ENCODE data around the gene LRRC57. TPM values are rescaled to one million over a fixed set of nuclear protein-coding genes. Genes with fewer than 3 reads are reported as not detected.

The LRRC57 gene
- 10 to 100 TPM in 2 of 4 donors, 1 to 10 TPM in 2; 7.6 to 22.6 (median 13.3) TPM for polyA plus RNA-seq
- long read RNA-seq, donor 1 = 0 reads
- long read RNA-seq, donor 2, partial matches to known transcripts = 0 of 2 reads
- long read RNA-seq, donor 2, other reads (novel, unspliced or antisense) = 0 of 2 reads
- long read RNA-seq, donor 3, partial matches to known transcripts = 0 of 2 reads
- long read RNA-seq, donor 3, other reads (novel, unspliced or antisense) = 0 of 2 reads
- long read RNA-seq, donor 4 = 0 reads
- long read RNA-seq, donor 5 = 0 reads
- long read RNA-seq, donor 6, partial matches to known transcripts = 10 of 13 reads
- long read RNA-seq, donor 6, other reads (novel, unspliced or antisense) = 0 of 13 reads
- long read RNA-seq, donor 7, transcript LRRC57-202 (6 exons, 2,384 nt) = major isoform, 8 of 14 reads
- long read RNA-seq, donor 7, partial matches to known transcripts = 0 of 14 reads
- long read RNA-seq, donor 7, other reads (novel, unspliced or antisense) = 6 of 14 reads
- long read RNA-seq, donor 8 = 0 reads
- long read RNA-seq, donor 9, partial matches to known transcripts = 0 of 5 reads
- long read RNA-seq, donor 9, other reads (novel, unspliced or antisense) = 0 of 5 reads
- long read RNA-seq, donor 10, full-length matches to known transcripts = 4 of 4 reads
- long read RNA-seq, donor 10, partial matches to known transcripts = 0 of 4 reads
- long read RNA-seq, donor 10, other reads (novel, unspliced or antisense) = 0 of 4 reads

GRCh38 chr15:42548249-42549031, at the start of gene LRRC57, which contains the start of gene HAUS2:
Gene LRRC57 (minus strand): TSS chr15:42548793. CDS start chr15:42548434, 359 bp downstream.
Gene HAUS2 (plus strand): TSS chr15:42548838. CDS start chr15:42548873, 35 bp downstream.
- Histone ChIP-seq H3K36me3 (ENCODE audit: control insufficient read depth in 3 of 3, insufficient read depth in 2 of 3, low read depth in 1 of 3, low read length in 3 of 3) (peaks cover 7 to 9% (median 8%) of the 10 kb centered on the region in 3 donors), H3K27me3 (ENCODE audit: control insufficient read depth in 3 of 3, insufficient read depth in 3 of 3, low read length in 3 of 3) (no peaks in the 10 kb centered on the region), H3K9me3 (ENCODE audit: control insufficient read depth in 2 of 2, insufficient read depth in 1 of 2, low read depth in 1 of 2, low read length in 1 of 2) (no peaks in the 10 kb centered on the region), H3K4me3 (ENCODE audit: low read depth in 1 of 3, low read length in 3 of 3) (peak within 1 kb of the TSS; percentile 73 to 96 (median 88)), H3K4me1 (ENCODE audit: control insufficient read depth in 3 of 3, insufficient read depth in 2 of 3, low read depth in 1 of 3, low read length in 2 of 3) (peaks cover 4 to 13% (median 5%) of the 10 kb centered on the region in 3 donors), H3K27ac (ENCODE audit: low read depth in 1 of 3, low read length in 2 of 3) (peak within 1 kb of the TSS; percentile 84 to 97 (median 97))
- DNase-seq (peak; percentile 89 to 98), FAIRE-seq (no peak)
- WGBS, 3 donors = 0% methylated on average over 65 to 71 of the region's 71 CpGs

GRCh38 chr15:42595626-42596240, 47.1 kb upstream of the LRRC57 start:
- 54 to 84% (median 80%) methylated on average over 4 of the region's 4 CpGs for WGBS, 3 donors
- peak overlapping the region in 2 of 3 donors; percentile 22 to 29 for H3K27ac ChIP-seq (ENCODE audit: low read depth in 1 of 3, low read length in 2 of 3)
- peaks cover 0 to 7% (median 0%) of the 10 kb centered on the region in 3 donors for H3K4me1 ChIP-seq (ENCODE audit: control insufficient read depth in 3 of 3, insufficient read depth in 2 of 3, low read depth in 1 of 3, low read length in 2 of 3)
- H3K9me3 ChIP-seq (ENCODE audit: control insufficient read depth in 2 of 2, insufficient read depth in 1 of 2, low read depth in 1 of 2, low read length in 1 of 2) = no peaks in the 10 kb centered on the region
- no peak overlapping the region for H3K4me3 ChIP-seq (ENCODE audit: low read depth in 1 of 3, low read length in 3 of 3)
- no peaks in the 10 kb centered on the region for H3K36me3 ChIP-seq (ENCODE audit: control insufficient read depth in 3 of 3, insufficient read depth in 2 of 3, low read depth in 1 of 3, low read length in 3 of 3)
- no peaks in the 10 kb centered on the region for H3K27me3 ChIP-seq (ENCODE audit: control insufficient read depth in 3 of 3, insufficient read depth in 3 of 3, low read length in 3 of 3)
- FAIRE-seq = no peak
- no peak for DNase-seq

GRCh38 chr15:42594095-42594494, 45.5 kb upstream of the LRRC57 start:
- no peaks in the 10 kb centered on the region for H3K27me3 ChIP-seq (ENCODE audit: control insufficient read depth in 3 of 3, insufficient read depth in 3 of 3, low read length in 3 of 3)
- H3K4me3 ChIP-seq (ENCODE audit: low read depth in 1 of 3, low read length in 3 of 3) = no peak overlapping the region
- H3K36me3 ChIP-seq (ENCODE audit: control insufficient read depth in 3 of 3, insufficient read depth in 2 of 3, low read depth in 1 of 3, low read length in 3 of 3) = no peaks in the 10 kb centered on the region
- H3K4me1 ChIP-seq (ENCODE audit: control insufficient read depth in 3 of 3, insufficient read depth in 2 of 3, low read depth in 1 of 3, low read length in 2 of 3) = peaks cover 0 to 7% (median 0%) of the 10 kb centered on the region in 3 donors
- no peak for FAIRE-seq
- DNase-seq = no peak
- 81 to 91% (median 88%) methylated on average over 5 of the region's 5 CpGs for WGBS, 3 donors
- no peaks in the 10 kb centered on the region for H3K9me3 ChIP-seq (ENCODE audit: control insufficient read depth in 2 of 2, insufficient read depth in 1 of 2, low read depth in 1 of 2, low read length in 1 of 2)
- peak overlapping the region in 1 of 3 donors; percentile 14 for H3K27ac ChIP-seq (ENCODE audit: low read depth in 1 of 3, low read length in 2 of 3)

GRCh38 chr15:42593143-42593542, 44.5 kb upstream of the LRRC57 start:
- H3K4me3 ChIP-seq (ENCODE audit: low read depth in 1 of 3, low read length in 3 of 3) = no peak overlapping the region
- peaks cover 0 to 7% (median 0%) of the 10 kb centered on the region in 3 donors for H3K4me1 ChIP-seq (ENCODE audit: control insufficient read depth in 3 of 3, insufficient read depth in 2 of 3, low read depth in 1 of 3, low read length in 2 of 3)
- DNase-seq (no peak), FAIRE-seq (no peak)
- H3K9me3 ChIP-seq (ENCODE audit: control insufficient read depth in 2 of 2, insufficient read depth in 1 of 2, low read depth in 1 of 2, low read length in 1 of 2) = no peaks in the 10 kb centered on the region
- WGBS, 3 donors = 61 to 91% (median 90%) methylated on average over 4 of the region's 4 CpGs
- H3K36me3 ChIP-seq (ENCODE audit: control insufficient read depth in 3 of 3, insufficient read depth in 2 of 3, low read depth in 1 of 3, low read length in 3 of 3) = no peaks in the 10 kb centered on the region
- H3K27ac ChIP-seq (ENCODE audit: low read depth in 1 of 3, low read length in 2 of 3) = peak overlapping the region in 2 of 3 donors; percentile 52 to 78
- H3K27me3 ChIP-seq (ENCODE audit: control insufficient read depth in 3 of 3, insufficient read depth in 3 of 3, low read length in 3 of 3) = no peaks in the 10 kb centered on the region

GRCh38 chr15:42592716-42593115, 44.1 kb upstream of the LRRC57 start:
- no peaks in the 10 kb centered on the region for H3K27me3 ChIP-seq (ENCODE audit: control insufficient read depth in 3 of 3, insufficient read depth in 3 of 3, low read length in 3 of 3)
- DNase-seq (no peak), FAIRE-seq (no peak)
- H3K36me3 ChIP-seq (ENCODE audit: control insufficient read depth in 3 of 3, insufficient read depth in 2 of 3, low read depth in 1 of 3, low read length in 3 of 3) = no peaks in the 10 kb centered on the region
- H3K4me1 ChIP-seq (ENCODE audit: control insufficient read depth in 3 of 3, insufficient read depth in 2 of 3, low read depth in 1 of 3, low read length in 2 of 3) = peaks cover 0 to 7% (median 0%) of the 10 kb centered on the region in 3 donors
- 73 to 79% (median 79%) methylated on average over 3 of the region's 3 CpGs for WGBS, 3 donors
- H3K4me3 ChIP-seq (ENCODE audit: low read depth in 1 of 3, low read length in 3 of 3) = no peak overlapping the region
- H3K27ac ChIP-seq (ENCODE audit: low read depth in 1 of 3, low read length in 2 of 3) = peak overlapping the region in 2 of 3 donors; percentile 52 to 78
- no peaks in the 10 kb centered on the region for H3K9me3 ChIP-seq (ENCODE audit: control insufficient read depth in 2 of 2, insufficient read depth in 1 of 2, low read depth in 1 of 2, low read length in 1 of 2)

GRCh38 chr15:42591238-42591934, 42.8 kb upstream of the LRRC57 start:
- Histone ChIP-seq H3K36me3 (ENCODE audit: control insufficient read depth in 3 of 3, insufficient read depth in 2 of 3, low read depth in 1 of 3, low read length in 3 of 3) (no peaks in the 10 kb centered on the region), H3K4me3 (ENCODE audit: low read depth in 1 of 3, low read length in 3 of 3) (no peak overlapping the region), H3K27ac (ENCODE audit: low read depth in 1 of 3, low read length in 2 of 3) (no peak overlapping the region), H3K9me3 (ENCODE audit: control insufficient read depth in 2 of 2, insufficient read depth in 1 of 2, low read depth in 1 of 2, low read length in 1 of 2) (no peaks in the 10 kb centered on the region), H3K4me1 (ENCODE audit: control insufficient read depth in 3 of 3, insufficient read depth in 2 of 3, low read depth in 1 of 3, low read length in 2 of 3) (peaks cover 0 to 7% (median 0%) of the 10 kb centered on the region in 3 donors), H3K27me3 (ENCODE audit: control insufficient read depth in 3 of 3, insufficient read depth in 3 of 3, low read length in 3 of 3) (no peaks in the 10 kb centered on the region)
- FAIRE-seq (no peak), DNase-seq (peak; percentile 38 to 45)
- 58 to 71% (median 70%) methylated on average over 10 of the region's 10 CpGs for WGBS, 3 donors

- Histone ChIP-seq H3K27ac (ENCODE audit: low read depth in 1 of 3, low read length in 2 of 3) (no peak overlapping the region), H3K36me3 (ENCODE audit: control insufficient read depth in 3 of 3, insufficient read depth in 2 of 3, low read depth in 1 of 3, low read length in 3 of 3) (no peaks in the 10 kb centered on the region)
- no peak for FAIRE-seq
Measured at GRCh38 chr15:42590619-42591237, 42.1 kb upstream of the LRRC57 start.

More at GRCh38 chr15:42590619-42591237, 42.1 kb upstream of the LRRC57 start:
- H3K9me3 ChIP-seq (ENCODE audit: control insufficient read depth in 2 of 2, insufficient read depth in 1 of 2, low read depth in 1 of 2, low read length in 1 of 2) = no peaks in the 10 kb centered on the region
- no peak for DNase-seq
- WGBS, 3 donors = 94 to 100% (median 95%) methylated on average over 5 of the region's 5 CpGs
- H3K4me3 ChIP-seq (ENCODE audit: low read depth in 1 of 3, low read length in 3 of 3) = no peak overlapping the region
- H3K4me1 ChIP-seq (ENCODE audit: control insufficient read depth in 3 of 3, insufficient read depth in 2 of 3, low read depth in 1 of 3, low read length in 2 of 3) = peaks cover 0 to 3% (median 0%) of the 10 kb centered on the region in 3 donors
- H3K27me3 ChIP-seq (ENCODE audit: control insufficient read depth in 3 of 3, insufficient read depth in 3 of 3, low read length in 3 of 3) = no peaks in the 10 kb centered on the region

Data from small intestine (tissue), 16 donors.